ENCODE measurements around the gene ABL1.

Gene ABL1

GRCh38 chr9:130935648-130936271 lies 100.7 kb downstream of the ABL1 start:
- no peak for DNase-seq

- DNase-seq, result no peak
Observed at GRCh38 chr9:130936285-130937117, 101.4 kb downstream of the ABL1 start.
